Femur (tissue), 1 donor: ENCODE measurements around the gene FNBP1.

Experiments
- DNase-seq: peaks from one replicate; pipeline ENCODE4 v3.0.0-alpha.2; 2017

FNBP1 gene

GRCh38 chr9:129871046-129871445 is 171.9 kb downstream of the FNBP1 start:
- no peak for DNase-seq

DNA sequence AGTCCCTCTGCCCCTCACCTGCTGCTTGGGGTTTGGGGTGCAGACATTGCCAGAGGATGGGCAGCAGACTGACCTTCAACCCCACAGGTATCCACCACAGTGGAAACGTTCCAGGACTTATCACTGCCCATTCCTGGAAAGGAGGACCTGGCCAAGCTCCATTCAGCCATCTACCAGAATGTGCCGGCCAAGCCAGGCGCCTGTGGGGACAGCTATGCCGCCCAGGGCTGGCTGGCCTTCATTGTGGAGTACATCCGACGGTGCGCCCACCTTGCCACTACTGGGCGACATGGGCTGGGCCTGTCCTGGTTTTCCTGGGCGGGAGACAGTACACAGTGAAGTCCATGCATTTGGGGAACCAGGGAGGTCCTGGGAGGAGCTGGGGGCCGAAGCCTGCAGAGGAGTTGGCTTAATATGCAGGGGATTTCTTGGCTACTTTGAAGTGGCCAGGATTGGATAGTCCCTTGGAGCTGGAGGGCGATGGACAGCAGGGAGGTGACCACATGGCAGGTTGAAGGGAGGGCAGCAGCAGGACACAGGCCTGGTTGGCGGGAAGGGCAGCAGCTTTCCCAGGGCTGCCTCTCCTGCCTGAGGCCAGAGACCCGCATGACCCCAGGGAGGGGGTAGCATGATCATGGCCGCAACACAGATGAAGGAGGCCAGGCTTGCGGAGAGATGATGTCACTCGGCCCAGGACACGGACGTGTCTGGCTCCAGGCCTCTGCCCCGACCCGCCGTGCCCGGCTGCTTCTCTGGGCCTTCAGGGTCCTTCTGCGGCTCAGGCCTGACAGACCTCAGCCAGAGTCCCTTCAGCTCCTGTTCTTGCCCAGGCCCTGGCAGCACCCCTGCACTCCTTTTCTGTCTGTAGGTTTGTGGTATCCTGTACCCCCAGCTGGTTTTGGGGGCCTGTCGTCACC is 173.1 kb downstream of the FNBP1 start:
- DNase-seq, result no peak

DNA sequence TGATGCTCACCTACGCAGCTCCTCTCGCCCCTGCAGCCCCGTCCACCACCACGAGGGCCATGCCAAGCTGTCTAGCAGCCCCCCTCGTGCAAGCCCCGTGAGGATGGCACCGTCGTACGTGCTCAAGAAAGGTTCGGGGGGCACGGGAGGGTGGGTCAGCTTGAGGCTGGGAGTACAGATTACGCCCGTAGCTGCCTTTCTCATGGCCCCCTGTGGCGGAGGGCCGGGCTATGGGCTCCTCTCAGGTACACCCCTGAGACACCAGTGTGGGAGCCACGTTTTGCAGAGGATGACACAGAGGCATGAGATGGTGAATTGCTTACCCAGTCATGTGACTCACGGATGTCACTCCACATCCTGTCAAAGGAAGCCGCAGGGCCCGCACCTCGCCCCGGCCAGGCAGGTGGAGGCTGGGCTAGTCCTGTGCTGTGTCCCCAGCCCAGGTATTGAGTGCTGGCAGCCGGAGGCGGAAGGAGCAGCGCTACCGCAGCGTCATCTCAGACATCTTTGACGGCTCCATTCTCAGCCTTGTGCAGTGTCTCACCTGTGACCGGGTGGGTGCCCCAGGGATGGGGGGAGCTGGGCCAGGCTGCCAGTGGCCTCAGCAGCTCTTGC is 174.0 kb downstream of the FNBP1 start:
- DNase-seq, result no peak

GRCh38 chr9:129868023-129868871 is 174.7 kb downstream of the FNBP1 start:
- no peak for DNase-seq

- no peak for DNase-seq
These were observed 175.6 kb downstream of the FNBP1 start for GRCh38 chr9:129867136-129868022.

- DNase-seq, result no peak
These were observed 176.4 kb downstream of the FNBP1 start for GRCh38 chr9:129866394-129867135.

DNA sequence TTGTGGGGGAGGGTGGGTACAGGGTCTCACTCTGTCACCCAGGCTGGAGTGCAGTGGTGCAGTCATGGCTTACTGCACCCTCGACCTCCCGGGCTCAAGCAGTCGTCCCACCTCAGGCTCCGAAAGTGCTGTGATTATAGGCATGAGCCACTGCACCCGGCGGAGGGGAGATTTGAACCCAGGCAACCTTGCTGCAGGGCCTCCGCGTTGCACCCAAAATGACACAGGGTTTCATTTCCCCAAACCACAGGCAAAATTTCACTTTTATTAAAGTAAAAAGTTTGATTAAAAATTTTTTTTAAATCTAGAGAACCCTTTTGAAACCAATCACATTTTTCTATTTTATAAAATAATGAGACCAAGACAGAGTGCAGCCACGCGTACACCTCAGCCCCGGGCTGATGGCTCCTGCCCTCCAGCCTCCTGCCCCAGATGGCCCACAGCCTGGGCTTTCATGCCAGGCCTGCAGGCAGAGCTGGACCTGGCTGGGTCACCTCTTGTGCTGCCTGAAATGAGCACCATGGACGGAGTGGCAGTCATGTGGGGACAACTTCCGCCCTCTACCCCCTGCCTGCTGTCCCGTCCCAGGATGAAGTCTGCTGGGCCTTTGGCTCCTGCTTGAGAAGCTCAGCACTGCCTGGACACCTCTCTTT is 177.2 kb downstream of the FNBP1 start:
- no peak for DNase-seq

DNA sequence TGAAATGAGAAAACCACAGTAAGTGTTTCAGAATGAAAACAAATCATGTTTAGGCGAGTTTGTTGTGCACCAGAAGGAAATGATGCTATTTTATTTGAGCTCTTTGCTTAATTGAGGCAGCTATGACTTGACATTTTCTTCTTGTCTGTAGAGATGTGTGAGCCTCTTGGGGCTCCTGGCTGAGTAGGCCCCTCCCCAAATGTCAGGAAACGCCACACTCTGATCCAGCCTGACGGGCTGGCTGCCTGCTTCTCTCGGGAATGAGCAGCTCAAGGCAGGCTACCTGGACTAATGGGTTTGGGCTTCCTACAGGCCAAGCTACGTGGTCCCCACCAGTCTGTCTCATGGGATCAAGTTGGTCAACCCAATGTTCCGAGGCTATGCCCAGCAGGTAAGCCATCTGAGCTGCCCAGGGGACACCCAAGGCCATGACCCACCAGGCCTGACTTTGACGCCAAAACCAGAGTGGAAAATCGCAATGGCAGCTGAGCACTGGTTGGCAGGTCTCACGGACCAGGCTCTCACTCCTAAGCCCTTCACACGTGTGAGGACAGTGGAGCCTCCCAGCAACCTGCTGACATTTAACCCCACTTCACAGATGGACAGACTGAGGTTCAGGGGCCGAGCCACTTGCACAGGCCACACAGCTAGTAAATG is 177.9 kb downstream of the FNBP1 start:
- no peak for DNase-seq

- peak; percentile 54 for DNase-seq
These were observed 179.8 kb downstream of the FNBP1 start for GRCh38 chr9:129863059-129863690.

- no peak for DNase-seq
These were observed 181.6 kb downstream of the FNBP1 start for GRCh38 chr9:129861447-129861827.

- DNase-seq, result no peak
These were observed 182.1 kb downstream of the FNBP1 start for GRCh38 chr9:129860653-129861446.

DNA sequence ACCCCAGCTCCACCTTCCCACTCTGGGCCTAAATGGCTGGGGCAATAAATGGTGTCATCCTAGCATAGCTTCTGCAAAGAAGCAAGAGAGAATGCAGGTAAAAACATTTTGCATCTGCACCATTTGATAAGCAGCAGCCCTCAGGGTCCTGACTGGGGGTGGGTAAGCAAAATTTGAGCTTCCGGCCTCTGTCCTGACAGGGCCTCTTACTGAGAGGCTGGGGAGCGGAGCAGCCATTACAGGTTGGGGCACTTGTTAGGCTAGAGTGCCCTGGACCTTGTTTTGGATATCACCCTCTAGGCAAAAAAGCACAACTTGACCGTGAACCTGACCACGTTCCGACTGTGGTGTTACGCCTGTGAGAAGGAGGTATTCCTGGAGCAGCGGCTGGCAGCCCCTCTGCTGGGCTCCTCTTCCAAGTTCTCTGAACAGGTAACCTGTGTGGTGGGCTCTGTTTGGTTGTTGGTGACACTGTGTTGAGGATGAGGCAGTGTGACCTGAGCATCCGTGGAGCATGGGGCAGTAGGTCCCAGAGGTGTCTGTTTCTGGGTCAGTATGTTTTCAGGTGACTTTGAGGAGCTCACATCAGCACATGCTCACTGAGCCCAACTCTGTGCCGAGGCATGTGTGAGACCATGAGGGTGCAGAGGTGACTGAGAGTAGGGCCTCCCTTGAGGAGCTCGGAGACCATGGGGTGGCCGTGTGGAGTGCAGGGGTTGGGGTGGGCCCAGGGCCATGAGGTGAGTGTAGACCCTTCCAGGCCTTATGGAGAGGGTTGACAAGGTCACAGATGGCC is 184.6 kb downstream of the FNBP1 start:
- no peak for DNase-seq

- no peak for DNase-seq
These were observed 185.8 kb downstream of the FNBP1 start for GRCh38 chr9:129857207-129857606.

- no peak for DNase-seq
These were observed 188.3 kb downstream of the FNBP1 start for GRCh38 chr9:129854588-129855110.

DNA sequence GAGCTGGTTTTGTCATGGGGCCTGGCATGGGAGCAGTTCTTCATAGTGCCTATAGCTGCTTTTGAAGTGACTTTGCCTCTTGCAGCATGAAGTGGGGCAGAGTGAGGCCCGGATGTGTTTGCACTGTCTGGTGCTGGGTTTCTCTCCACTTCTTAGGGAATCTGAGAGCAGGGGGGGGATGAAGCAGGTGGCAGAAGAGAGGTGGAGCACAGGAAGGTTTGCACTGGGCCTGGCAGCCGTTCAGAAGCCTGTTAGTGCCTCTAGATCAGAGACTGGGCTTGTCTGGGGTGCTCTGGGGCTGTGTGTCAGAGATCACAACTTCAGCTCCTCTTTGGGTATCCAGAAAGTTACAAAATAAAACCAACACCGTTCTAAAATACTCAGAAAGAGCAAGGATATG is 189.4 kb downstream of the FNBP1 start:
- no peak for DNase-seq

GRCh38 chr9:129852579-129852978 is 190.4 kb downstream of the FNBP1 start:
- no peak for DNase-seq

DNA sequence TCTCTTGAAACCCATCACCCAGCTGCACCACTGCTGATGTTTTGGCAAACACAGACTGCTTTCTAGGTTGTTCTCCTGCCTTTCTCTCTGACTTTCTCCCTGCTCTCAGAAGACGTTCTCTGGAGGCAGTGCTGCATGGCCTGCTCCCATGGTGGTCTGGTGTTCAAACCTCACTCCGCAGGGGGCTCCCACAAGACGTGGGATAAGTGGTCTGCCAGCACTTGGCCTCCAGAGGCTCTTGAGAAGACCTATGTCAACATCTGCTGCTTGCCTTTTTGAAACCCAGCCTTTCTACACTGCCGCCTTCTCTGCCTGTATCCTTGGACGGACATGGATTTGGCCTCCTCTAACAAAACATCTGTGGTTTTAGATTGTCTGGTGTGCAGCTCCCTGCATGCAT is 191.2 kb downstream of the FNBP1 start:
- no peak for DNase-seq
